Brain microvascular endothelial cell (primary cell): ENCODE results near the gene TTC33.
A peak's percentile ranks its signal among the peaks of the same experiment; 100 is the strongest.

Source experiments
- DNase-seq: peaks from one replicate; pipeline ENCODE4 v3.0.0-alpha.2; 2020
- H3K27ac ChIP-seq: fragments of 250-450 bp; sonication (Bioruptor Pico); 2 replicates; pipeline ENCODE4 v1.5.1; 2020; ENCODE audit warnings: mild to moderate bottlenecking, moderate library complexity
- H3K27me3 ChIP-seq: fragments of 250-450 bp; sonication (Bioruptor Pico); replicated peaks from 2 replicates; pipeline ENCODE4 v1.5.1; 2020; ENCODE audit warnings: mild to moderate bottlenecking
- H3K36me3 ChIP-seq: fragments of 250-450 bp; sonication (Bioruptor Pico); replicated peaks from 2 replicates; pipeline ENCODE4 v1.5.1; 2020; ENCODE audit warnings: mild to moderate bottlenecking
- H3K4me3 ChIP-seq: 2 replicates; pipeline ENCODE4 v1.5.1; 2011; ENCODE audit warnings: low read depth, mild to moderate bottlenecking, control low read depth, low read length, moderate library complexity
- CTCF ChIP-seq: IDR thresholded peaks from 2 replicates; pipeline ENCODE4 v1.5.1; 2011; ENCODE audit warnings: low read depth, mild to moderate bottlenecking, moderate library complexity, low read length, control low read depth, inconsistent platforms; ENCODE audit errors: missing control alignments
- in situ Hi-C: cut with HindIII; loops from 2 replicates; pipeline ENCODE4 v1.10.0; 2017; ENCODE audit warnings: low sequenced_read_pairs, low pct_ligation_motif_present

The TTC33 gene

GRCh38 chr5:40700116-40700782, 55.5 kb downstream of the TTC33 start:
- no peak for DNase-seq
- Histone ChIP-seq H3K27ac (no peak overlapping the region), H3K4me3 (no peak overlapping the region), H3K27me3 (no peaks in the 10 kb centered on the region), H3K36me3 (no peaks in the 10 kb centered on the region)
- in situ Hi-C loops, result no loop called here
- TF ChIP-seq CTCF, result no peak

GRCh38 chr5:40694433-40694832, 61.3 kb downstream of the TTC33 start:
- TF ChIP-seq CTCF, result no peak
- DNase-seq, result no peak
- in situ Hi-C loops, result no loop called here
- Histone ChIP-seq H3K27ac (no peak overlapping the region), H3K36me3 (peaks cover 23% of the 10 kb centered on the region), H3K27me3 (no peaks in the 10 kb centered on the region), H3K4me3 (no peak overlapping the region)

- DNase-seq, result no peak
- in situ Hi-C loops, result no loop called here
- peaks cover 32% of the 10 kb centered on the region for H3K36me3 ChIP-seq
- no peaks in the 10 kb centered on the region for H3K27me3 ChIP-seq
- H3K4me3 ChIP-seq, result no peak overlapping the region
- TF ChIP-seq CTCF, result no peak
- H3K27ac ChIP-seq, result no peak overlapping the region
These were observed 63.9 kb downstream of the TTC33 start for GRCh38 chr5:40691894-40692293.

- no peak overlapping the region for H3K27ac ChIP-seq
- H3K27me3 ChIP-seq, result no peaks in the 10 kb centered on the region
- in situ Hi-C loops, result no loop called here
- H3K4me3 ChIP-seq, result no peak overlapping the region
- DNase-seq, result no peak
- peaks cover 34% of the 10 kb centered on the region for H3K36me3 ChIP-seq
- no peak for TF ChIP-seq CTCF
These were observed 65.5 kb downstream of the TTC33 start for GRCh38 chr5:40690267-40690666.

GRCh38 chr5:40689438-40689837, 66.3 kb downstream of the TTC33 start:
- Histone ChIP-seq H3K36me3 (peaks cover 31% of the 10 kb centered on the region), H3K27me3 (no peaks in the 10 kb centered on the region), H3K27ac (peak overlapping the region; percentile 56), H3K4me3 (no peak overlapping the region)
- DNase-seq, result peak; percentile 96
- no peak for TF ChIP-seq CTCF
- in situ Hi-C loops, result no loop called here

GRCh38 chr5:40688996-40689395, 66.8 kb downstream of the TTC33 start:
- no peak for TF ChIP-seq CTCF
- DNase-seq, result no peak
- Histone ChIP-seq H3K27me3 (no peaks in the 10 kb centered on the region), H3K4me3 (no peak overlapping the region), H3K36me3 (peaks cover 30% of the 10 kb centered on the region), H3K27ac (peak overlapping the region; percentile 56)
- in situ Hi-C loops, result no loop called here
